Skeletal muscle satellite cell (primary cell): ENCODE data around the gene OAS3. TPM values are rescaled to one million over a fixed set of nuclear protein-coding genes. Genes with fewer than 3 reads are reported as not detected.

ENCODE experiments used
- H3K27me3 ChIP-seq: 2 replicates; pipeline ENCODE4 v1.7.0; 2013; ENCODE audit warnings: low read length; ENCODE audit not compliant: control insufficient read depth, insufficient read depth
- H3K36me3 ChIP-seq: 2 replicates; pipeline ENCODE4 v1.7.0; 2013; ENCODE audit warnings: mild to moderate bottlenecking, control low read depth, low read length; ENCODE audit not compliant: insufficient read depth
- H3K4me1 ChIP-seq: 2 replicates; pipeline ENCODE4 v1.7.0; 2013; ENCODE audit warnings: low read length; ENCODE audit not compliant: control insufficient read depth, insufficient read depth
- H3K4me2 ChIP-seq: 2 replicates; pipeline ENCODE4 v1.7.0; 2013; ENCODE audit warnings: mild to moderate bottlenecking, low read length
- H3K4me3 ChIP-seq: 2 replicates; pipeline ENCODE4 v1.7.0; 2013; ENCODE audit warnings: low read length
- H3K9ac ChIP-seq: 2 replicates; pipeline ENCODE4 v1.7.0; 2013; ENCODE audit warnings: mild to moderate bottlenecking, low read depth, low read length, moderate library complexity
- H3K9me3 ChIP-seq: replicated peaks from 2 replicates; pipeline ENCODE4 v1.7.0; 2013; ENCODE audit warnings: mild to moderate bottlenecking, control low read depth, low read length
- total RNA-seq: library from RNA; depleted of rRNA; stranded (reverse); fragments of >200 nt; gene quantifications from 2 replicates; pipeline ENCODE4 v1.2.3, GENCODE V29; 2012; rRNA removed

Gene OAS3
- total RNA-seq = 6.6 and 8.1 TPM in 2 replicates

GRCh38 chr12:112937741-112938719 is at the start of gene OAS3:
OAS3 (plus strand) TSS chr12:112938474; CDS start chr12:112938531, 57 bp downstream.
- Histone ChIP-seq H3K4me2 (peak within 1 kb of the TSS; percentile 83), H3K4me3 (peak within 1 kb of the TSS; percentile 77), H3K36me3 (no peaks in the 10 kb centered on the region)

DNA sequence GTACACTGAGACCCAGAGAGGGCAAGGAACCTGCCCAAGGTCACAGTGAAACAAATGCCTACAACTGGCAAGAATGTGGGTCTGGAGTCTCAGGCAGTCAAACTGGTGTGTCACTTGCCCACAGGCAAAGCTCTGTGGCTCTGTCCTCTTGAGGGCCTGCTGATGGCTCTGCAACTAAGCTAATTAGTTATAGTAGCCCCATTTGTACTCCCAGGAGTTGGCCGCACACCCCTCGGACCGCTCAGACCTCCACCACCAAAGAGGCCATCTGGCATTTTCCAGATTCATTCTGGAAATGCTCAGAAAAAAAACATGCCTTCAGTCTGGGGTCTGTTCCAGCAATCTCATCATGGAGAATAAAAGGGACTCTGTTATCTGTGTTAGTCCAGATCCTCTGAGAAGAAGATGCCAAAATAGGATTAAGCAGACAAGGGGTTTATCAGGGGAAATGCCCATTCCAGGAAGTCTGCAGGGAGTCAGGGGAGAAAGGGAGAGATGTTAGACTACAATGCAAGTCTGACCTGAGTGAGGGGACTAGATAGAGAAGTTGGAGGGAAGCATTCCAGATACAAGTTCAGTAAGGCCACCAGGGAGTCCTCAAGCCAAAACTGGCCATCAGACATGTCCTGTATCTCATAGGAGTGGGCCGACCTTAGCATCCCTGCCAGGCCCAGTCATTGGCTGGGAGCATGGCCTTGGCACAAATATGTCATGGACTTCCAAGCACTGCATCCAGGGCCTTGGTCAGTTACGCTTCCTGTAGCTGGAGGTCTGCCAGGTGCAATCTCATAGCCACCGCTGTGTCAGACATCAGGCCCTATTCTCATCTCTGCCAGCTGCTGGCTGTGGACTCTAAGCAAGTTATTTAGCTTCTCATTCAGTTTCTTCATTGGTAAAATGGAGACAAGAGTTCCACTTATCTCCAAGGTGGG is 46.9 kb upstream of the OAS3 start:
- no peaks in the 10 kb centered on the region for H3K4me1 ChIP-seq
- H3K4me3 ChIP-seq = no peak overlapping the region
- no peaks in the 10 kb centered on the region for H3K9me3 ChIP-seq
- no peak overlapping the region for H3K9ac ChIP-seq
- no peaks in the 10 kb centered on the region for H3K36me3 ChIP-seq
- H3K4me2 ChIP-seq = no peak overlapping the region
- peaks cover 2% of the 10 kb centered on the region for H3K27me3 ChIP-seq

More at GRCh38 chr12:112937741-112938719, at the start of gene OAS3:
- H3K27me3 ChIP-seq = no peaks in the 10 kb centered on the region
- peaks cover 6% of the 10 kb centered on the region for H3K4me1 ChIP-seq
- H3K9me3 ChIP-seq = no peaks in the 10 kb centered on the region
- H3K9ac ChIP-seq = peak within 1 kb of the TSS; percentile 76

DNA sequence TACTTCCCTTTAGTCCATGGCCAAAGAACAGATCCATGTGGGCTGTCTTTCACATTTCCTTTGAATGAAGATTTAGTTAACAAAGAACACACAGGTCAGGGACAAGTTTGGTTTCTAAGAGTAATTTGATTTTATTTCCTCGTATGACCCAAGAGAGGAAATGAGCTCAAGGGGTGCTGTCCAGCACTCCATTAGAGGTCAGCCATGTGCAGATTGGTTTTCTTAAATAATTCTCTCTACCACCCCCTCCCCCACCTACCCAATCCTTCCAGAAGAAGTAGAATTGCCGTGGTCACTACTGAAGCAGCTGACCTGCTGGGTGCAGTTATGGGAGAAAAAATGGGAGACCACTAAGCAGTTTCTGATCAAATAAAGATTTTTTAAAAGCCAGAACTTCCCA is 45.4 kb upstream of the OAS3 start:
- Histone ChIP-seq H3K4me2 (no peak overlapping the region), H3K9ac (no peak overlapping the region), H3K9me3 (no peaks in the 10 kb centered on the region), H3K36me3 (no peaks in the 10 kb centered on the region), H3K4me1 (no peaks in the 10 kb centered on the region), H3K27me3 (peaks cover 5% of the 10 kb centered on the region), H3K4me3 (no peak overlapping the region)

DNA sequence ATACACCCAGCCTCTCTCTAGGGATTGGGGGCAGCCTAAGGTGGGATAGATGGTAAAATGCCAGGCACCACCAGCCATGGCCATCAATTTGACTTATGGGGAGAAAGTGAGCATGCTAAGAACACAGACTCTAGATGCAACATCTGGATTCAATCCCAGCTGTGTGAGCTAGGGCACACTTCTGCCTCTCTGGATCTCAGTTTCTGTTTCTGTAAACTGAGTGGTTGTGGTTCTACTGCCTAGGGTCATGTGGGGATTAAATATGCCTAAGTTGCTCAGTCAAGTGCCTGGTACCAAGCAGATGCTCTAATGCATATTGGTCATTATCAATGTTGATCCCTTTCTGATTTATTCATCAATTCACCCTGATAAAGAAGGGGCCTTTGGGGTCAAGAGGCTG is 44.1 kb upstream of the OAS3 start:
- peaks cover 13% of the 10 kb centered on the region for H3K27me3 ChIP-seq
- no peak overlapping the region for H3K9ac ChIP-seq
- H3K4me3 ChIP-seq = no peak overlapping the region
- no peak overlapping the region for H3K4me2 ChIP-seq
- no peaks in the 10 kb centered on the region for H3K9me3 ChIP-seq
- no peaks in the 10 kb centered on the region for H3K4me1 ChIP-seq
- no peaks in the 10 kb centered on the region for H3K36me3 ChIP-seq

GRCh38 chr12:112898380-112898779 is 39.9 kb upstream of the OAS3 start:
- no peaks in the 10 kb centered on the region for H3K9me3 ChIP-seq

GRCh38 chr12:112900298-112901145 is 37.8 kb upstream of the OAS3 start:
- Histone ChIP-seq H3K27me3 (peaks cover 11% of the 10 kb centered on the region), H3K9me3 (no peaks in the 10 kb centered on the region), H3K4me3 (no peak overlapping the region), H3K9ac (no peak overlapping the region), H3K4me1 (peaks cover 8% of the 10 kb centered on the region), H3K36me3 (no peaks in the 10 kb centered on the region), H3K4me2 (no peak overlapping the region)

More at GRCh38 chr12:112898380-112898779, 39.9 kb upstream of the OAS3 start:
- no peak overlapping the region for H3K4me3 ChIP-seq
- H3K9ac ChIP-seq = no peak overlapping the region
- H3K36me3 ChIP-seq = no peaks in the 10 kb centered on the region
- no peaks in the 10 kb centered on the region for H3K4me1 ChIP-seq
- H3K27me3 ChIP-seq = peaks cover 11% of the 10 kb centered on the region
- H3K4me2 ChIP-seq = no peak overlapping the region

DNA sequence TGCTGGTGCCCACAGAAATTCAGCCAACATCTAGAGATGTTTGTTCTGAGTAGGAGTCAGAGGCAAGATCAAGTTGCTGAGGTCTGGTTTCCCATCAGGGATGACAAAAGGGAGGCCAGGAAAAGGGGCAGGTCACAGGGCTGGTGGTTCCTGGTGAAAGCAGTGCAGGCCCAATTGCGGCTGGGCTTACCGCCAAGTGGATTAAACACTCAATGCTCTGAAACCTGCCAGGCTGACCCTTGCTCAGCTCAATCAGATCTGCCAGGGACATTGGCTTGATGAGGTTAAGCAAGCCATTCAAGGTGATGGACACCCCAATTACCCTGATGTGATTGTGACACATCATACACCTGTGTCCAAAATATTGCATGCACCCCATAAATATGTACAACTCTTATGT is 37.0 kb upstream of the OAS3 start:
- Histone ChIP-seq H3K9ac (no peak overlapping the region), H3K4me3 (no peak overlapping the region), H3K36me3 (no peaks in the 10 kb centered on the region), H3K27me3 (peaks cover 11% of the 10 kb centered on the region), H3K4me2 (no peak overlapping the region), H3K4me1 (peaks cover 12% of the 10 kb centered on the region), H3K9me3 (no peaks in the 10 kb centered on the region)

DNA sequence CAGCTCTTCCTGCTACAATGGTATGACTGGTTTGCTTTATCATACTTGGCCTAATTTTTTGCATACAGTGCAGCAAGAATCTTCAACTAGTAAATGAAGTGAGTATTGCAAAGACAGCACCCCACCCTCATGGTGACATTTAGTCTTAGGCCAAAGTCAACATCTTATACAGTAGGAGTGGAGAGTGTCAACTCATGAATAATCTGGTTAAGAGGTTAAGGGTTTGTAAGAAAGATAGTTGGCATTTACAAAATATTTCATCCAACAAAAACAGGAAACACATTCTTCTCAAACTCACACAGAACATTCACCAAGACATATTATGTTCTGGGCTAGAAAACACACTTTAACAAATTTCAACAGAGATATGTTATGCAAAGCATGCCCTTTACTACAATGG is 33.7 kb upstream of the OAS3 start:
- Histone ChIP-seq H3K27me3 (peaks cover 18% of the 10 kb centered on the region), H3K4me1 (peaks cover 12% of the 10 kb centered on the region), H3K9me3 (no peaks in the 10 kb centered on the region)

GRCh38 chr12:112905451-112906089 is 32.7 kb upstream of the OAS3 start:
- H3K9me3 ChIP-seq = no peaks in the 10 kb centered on the region
- H3K4me2 ChIP-seq = no peak overlapping the region
- H3K4me1 ChIP-seq = peaks cover 12% of the 10 kb centered on the region
- H3K4me3 ChIP-seq = no peak overlapping the region
- peaks cover 18% of the 10 kb centered on the region for H3K27me3 ChIP-seq
- H3K9ac ChIP-seq = no peak overlapping the region
- no peaks in the 10 kb centered on the region for H3K36me3 ChIP-seq

More for the DNA sequence above, 33.7 kb upstream of the OAS3 start:
- H3K36me3 ChIP-seq = no peaks in the 10 kb centered on the region
- H3K4me3 ChIP-seq = no peak overlapping the region
- no peak overlapping the region for H3K9ac ChIP-seq
- peak overlapping the region; percentile 29 for H3K4me2 ChIP-seq

- H3K4me1 ChIP-seq = peaks cover 12% of the 10 kb centered on the region
- H3K4me3 ChIP-seq = peak within 1 kb of the TSS; percentile 44
- peak within 1 kb of the TSS; percentile 65 for H3K4me2 ChIP-seq
- peaks cover 18% of the 10 kb centered on the region for H3K27me3 ChIP-seq
- H3K36me3 ChIP-seq = no peaks in the 10 kb centered on the region
- H3K9ac ChIP-seq = no peak within 1 kb of the TSS
- H3K9me3 ChIP-seq = no peaks in the 10 kb centered on the region
Measured at GRCh38 chr12:112906712-112907414, 31.4 kb upstream of the OAS3 start, which contains the start of gene OAS1. OAS1 (plus strand) TSS chr12:112906962; CDS start chr12:112907040, 78 bp downstream.
